HEK293 (cell line): ENCODE results near the gene ADCK2.
A peak's percentile ranks its signal among the peaks of the same experiment; 100 is the strongest.

Experiments
- FEZF1 ChIP-seq: fragments of 450-650 bp; formaldehyde crosslinking; IDR thresholded peaks from 2 replicates; pipeline ENCODE4 v1.5.1; 2016; ENCODE audit warnings: missing biosample characterization, missing genetic modification characterization
- GLIS2 ChIP-seq: fragments of 450-650 bp; formaldehyde crosslinking; IDR thresholded peaks from 2 replicates; pipeline ENCODE4 v1.5.1; 2016; ENCODE audit warnings: missing biosample characterization, missing genetic modification characterization
- MZF1 ChIP-seq: fragments of 450-650 bp; formaldehyde crosslinking; IDR thresholded peaks from 2 replicates; pipeline ENCODE4 v1.5.1; 2017; ENCODE audit warnings: missing biosample characterization, missing genetic modification characterization, borderline replicate concordance
- OSR2 ChIP-seq: fragments of 450-650 bp; formaldehyde crosslinking; IDR thresholded peaks from 2 replicates; pipeline ENCODE4 v1.5.1; 2016; ENCODE audit warnings: missing biosample characterization, missing genetic modification characterization
- OVOL3 ChIP-seq: fragments of 450-650 bp; formaldehyde crosslinking; IDR thresholded peaks from 2 replicates; pipeline ENCODE4 v1.5.1; 2016; ENCODE audit warnings: missing biosample characterization, missing genetic modification characterization
- PRDM1 ChIP-seq: fragments of 450-650 bp; formaldehyde crosslinking; IDR thresholded peaks from 2 replicates; pipeline ENCODE4; 2016; ENCODE audit warnings: missing biosample characterization, missing genetic modification characterization
- SP3 ChIP-seq: fragments of 450-650 bp; formaldehyde crosslinking; IDR thresholded peaks from 2 replicates; pipeline ENCODE4 v1.5.1; 2016; ENCODE audit warnings: missing biosample characterization, missing genetic modification characterization
- TCF7L2 ChIP-seq: IDR thresholded peaks from 2 replicates; pipeline ENCODE4 v1.6.1; 2011; ENCODE audit warnings: low read depth, mild to moderate bottlenecking, inconsistent platforms, low read length, moderate library complexity, borderline replicate concordance
- ZBTB21 ChIP-seq: fragments of 450-650 bp; formaldehyde crosslinking; IDR thresholded peaks from 2 replicates; pipeline ENCODE4 v1.5.1; 2017; ENCODE audit warnings: missing biosample characterization, missing genetic modification characterization
- ZBTB48 ChIP-seq: fragments of 450-650 bp; formaldehyde crosslinking; IDR thresholded peaks from 2 replicates; pipeline ENCODE4 v1.5.1; 2016; ENCODE audit warnings: missing biosample characterization, missing genetic modification characterization
- ZBTB7A ChIP-seq: fragments of 450-650 bp; formaldehyde crosslinking; IDR thresholded peaks from 2 replicates; pipeline ENCODE4 v1.5.1; 2016; ENCODE audit warnings: low read depth, missing biosample characterization, missing genetic modification characterization
- ZNF121 ChIP-seq: fragments of 450-650 bp; formaldehyde crosslinking; IDR thresholded peaks from 2 replicates; pipeline ENCODE4 v1.5.1; 2016; ENCODE audit warnings: missing biosample characterization, missing genetic modification characterization
- ZNF132 ChIP-seq: fragments of 450-650 bp; formaldehyde crosslinking; IDR thresholded peaks from 2 replicates; pipeline ENCODE4 v1.5.1; 2017; ENCODE audit warnings: missing biosample characterization, missing genetic modification characterization, borderline replicate concordance
- ZNF2 ChIP-seq: fragments of 450-650 bp; formaldehyde crosslinking; IDR thresholded peaks from 2 replicates; pipeline ENCODE4 v1.5.1; 2016; ENCODE audit warnings: missing biosample characterization, missing genetic modification characterization
- ZNF214 ChIP-seq: fragments of 450-650 bp; formaldehyde crosslinking; IDR thresholded peaks from 2 replicates; pipeline ENCODE4 v1.5.1; 2017; ENCODE audit warnings: missing biosample characterization, mild to moderate bottlenecking, missing genetic modification characterization, borderline replicate concordance
- ZNF266 ChIP-seq: fragments of 450-650 bp; formaldehyde crosslinking; IDR thresholded peaks from 2 replicates; pipeline ENCODE4 v1.5.1; 2016; ENCODE audit warnings: missing biosample characterization, missing genetic modification characterization, low read depth
- ZNF274 ChIP-seq, 2 experiments: fragments of 200-500 bp in 1 of 2; fragments of 450-650 bp in 1 of 2; sonication (Bioruptor generic) in 1 of 2; formaldehyde crosslinking in 1 of 2; IDR thresholded peaks; 2 replicates each; pipeline versions ENCODE4 v1.5.1 to v1.6.1; 2014 to 2016; ENCODE audit warnings: borderline replicate concordance in 1 of 2, inconsistent platforms in 1 of 2, low read length in 1 of 2, missing biosample characterization in 1 of 2, missing genetic modification characterization in 1 of 2
- ZNF391 ChIP-seq: fragments of 450-650 bp; formaldehyde crosslinking; IDR thresholded peaks from 2 replicates; pipeline ENCODE4 v1.5.1; 2016; ENCODE audit warnings: low read depth, missing biosample characterization, missing genetic modification characterization, borderline replicate concordance
- ZNF423 ChIP-seq: fragments of 450-650 bp; formaldehyde crosslinking; IDR thresholded peaks from 2 replicates; pipeline ENCODE4 v1.5.1; 2016; ENCODE audit warnings: missing biosample characterization, missing genetic modification characterization
- ZNF530 ChIP-seq: fragments of 450-650 bp; formaldehyde crosslinking; IDR thresholded peaks from 2 replicates; pipeline ENCODE4 v1.5.1; 2016; ENCODE audit warnings: low read depth, missing biosample characterization, missing genetic modification characterization
- ZNF544 ChIP-seq: fragments of 450-650 bp; formaldehyde crosslinking; IDR thresholded peaks from 2 replicates; pipeline ENCODE4 v1.5.0; 2017; ENCODE audit warnings: missing biosample characterization, missing genetic modification characterization
- ZNF558 ChIP-seq: fragments of 450-650 bp; formaldehyde crosslinking; IDR thresholded peaks from 2 replicates; pipeline ENCODE4 v1.5.1; 2016; ENCODE audit warnings: missing biosample characterization, missing genetic modification characterization
- ZNF658 ChIP-seq: fragments of 450-650 bp; formaldehyde crosslinking; IDR thresholded peaks from 2 replicates; pipeline ENCODE4; 2016; ENCODE audit warnings: missing biosample characterization, missing genetic modification characterization
- ZNF777 ChIP-seq: fragments of 450-650 bp; formaldehyde crosslinking; IDR thresholded peaks from 2 replicates; pipeline ENCODE4 v1.5.1; 2017; ENCODE audit warnings: missing biosample characterization, missing genetic modification characterization, borderline replicate concordance
- ZNF791 ChIP-seq: fragments of 450-650 bp; formaldehyde crosslinking; IDR thresholded peaks from 2 replicates; pipeline ENCODE4 v1.5.1; 2016; ENCODE audit warnings: missing biosample characterization, missing genetic modification characterization
- ZNF843 ChIP-seq: fragments of 450-650 bp; formaldehyde crosslinking; IDR thresholded peaks from 2 replicates; pipeline ENCODE4 v1.5.1; 2016; ENCODE audit warnings: missing biosample characterization, missing genetic modification characterization
- TF ChIP-seq, protein P1 (sequence below): fragments of 450-650 bp; formaldehyde crosslinking; IDR thresholded peaks from 2 replicates; pipeline ENCODE4 v1.5.1; 2016; ENCODE audit warnings: missing biosample characterization, missing genetic modification characterization
- TF ChIP-seq, protein P2 (sequence below): fragments of 450-650 bp; formaldehyde crosslinking; IDR thresholded peaks from 2 replicates; pipeline ENCODE4 v1.5.1; 2016; ENCODE audit warnings: missing biosample characterization, missing genetic modification characterization
- TF ChIP-seq, protein P3 (sequence below): fragments of 450-650 bp; formaldehyde crosslinking; IDR thresholded peaks from 2 replicates; pipeline ENCODE4 v1.5.1; 2016; ENCODE audit warnings: missing biosample characterization, missing genetic modification characterization
- TF ChIP-seq, protein P4 (sequence below): fragments of 450-650 bp; formaldehyde crosslinking; IDR thresholded peaks from 2 replicates; pipeline ENCODE4 v1.5.1; 2016; ENCODE audit warnings: missing biosample characterization, missing genetic modification characterization

The ADCK2 gene

DNA sequence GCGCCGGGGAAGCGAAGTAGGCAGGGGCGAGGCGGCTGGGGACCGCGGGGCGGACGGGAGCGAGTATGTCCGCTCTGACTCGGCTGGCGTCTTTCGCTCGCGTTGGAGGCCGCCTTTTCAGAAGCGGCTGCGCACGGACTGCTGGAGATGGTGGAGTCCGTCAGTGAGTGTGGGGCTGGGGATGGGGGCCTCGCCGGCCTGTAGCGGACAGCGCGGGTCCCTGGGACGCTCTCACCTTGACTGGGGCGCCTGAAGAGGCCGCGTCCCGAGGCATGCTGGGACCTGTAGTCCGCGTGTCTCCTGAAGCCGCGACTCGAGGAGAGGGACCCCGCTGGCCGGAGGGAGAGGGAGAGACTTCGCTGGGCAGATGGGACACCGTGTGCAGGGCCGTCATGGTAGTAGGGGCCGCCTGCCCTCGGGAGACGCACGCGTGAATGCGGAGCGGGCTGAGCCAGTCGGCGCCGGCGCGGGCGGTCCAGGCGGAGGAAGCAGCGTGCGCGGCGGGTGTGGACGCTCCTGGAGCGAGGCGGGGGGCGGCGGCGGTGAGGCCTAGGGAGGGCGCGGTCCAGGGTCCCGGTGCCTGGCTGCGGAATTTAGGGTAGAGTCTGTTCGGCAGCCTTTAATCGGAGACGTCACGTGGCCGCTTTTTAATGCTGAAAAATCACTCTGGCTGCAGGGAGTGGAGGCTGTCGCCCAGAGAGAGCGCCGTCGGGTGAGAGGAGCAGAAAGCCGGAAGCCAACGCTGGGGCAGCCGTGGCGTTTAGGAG lies 24.1 kb downstream of the ADCK2 start, which contains the start of gene NDUFB2 (continued):
- TF ChIP-seq, protein P1, sequence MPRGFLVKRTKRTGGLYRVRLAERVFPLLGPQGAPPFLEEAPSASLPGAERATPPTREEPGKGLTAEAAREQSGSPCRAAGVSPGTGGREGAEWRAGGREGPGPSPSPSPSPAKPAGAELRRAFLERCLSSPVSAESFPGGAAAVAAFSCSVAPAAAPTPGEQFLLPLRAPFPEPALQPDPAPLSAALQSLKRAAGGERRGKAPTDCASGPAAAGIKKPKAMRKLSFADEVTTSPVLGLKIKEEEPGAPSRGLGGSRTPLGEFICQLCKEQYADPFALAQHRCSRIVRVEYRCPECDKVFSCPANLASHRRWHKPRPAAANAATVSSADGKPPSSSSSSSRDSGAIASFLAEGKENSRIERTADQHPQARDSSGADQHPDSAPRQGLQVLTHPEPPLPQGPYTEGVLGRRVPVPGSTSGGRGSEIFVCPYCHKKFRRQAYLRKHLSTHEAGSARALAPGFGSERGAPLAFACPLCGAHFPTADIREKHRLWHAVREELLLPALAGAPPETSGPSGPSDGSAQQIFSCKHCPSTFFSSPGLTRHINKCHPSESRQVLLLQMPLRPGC (tag by site-specific recombination) = peak; percentile 64; the same call in 1 of the 2 replicates
- TF ChIP-seq ZNF391 (peak; percentile 72), ZBTB21 (tag by site-specific recombination) (peak; percentile 86; the same call in 1 of the 2 replicates), ZNF558 (tag by site-specific recombination) (no peak), ZNF214 (tag by site-specific recombination) (no peak), ZNF132 (tag by site-specific recombination) (no peak), ZNF121 (tag by site-specific recombination) (peak; percentile 63), ZBTB7A (tag by site-specific recombination) (peak; percentile 90), ZNF791 (no peak), ZBTB48 (tag by site-specific recombination) (peak; percentile 98), TCF7L2 (peak; percentile 19; the same call in 1 of the 2 replicates), ZNF777 (tag by site-specific recombination) (peak; percentile 85; the same call in 1 of the 2 replicates), ZNF544 (tag by site-specific recombination) (no peak), PRDM1 (tag by site-specific recombination) (no peak), FEZF1 (tag by site-specific recombination) (peak; percentile 7; the same call in 1 of the 2 replicates), ZNF658 (tag by site-specific recombination) (no peak), ZNF530 (tag by site-specific recombination) (no peak), ZNF266 (tag by site-specific recombination) (no peak), MZF1 (tag by site-specific recombination) (peak; percentile 52; the same call in 1 of the 2 replicates), ZNF423 (tag by site-specific recombination) (peak; percentile 34), ZNF2 (tag by site-specific recombination) (peak; percentile 87), OVOL3 (tag by site-specific recombination) (0 out of 2 replicates have a peak, but pooled peaks have one; percentile 76), ZNF843 (tag by site-specific recombination) (peak; percentile 69), GLIS2 (tag by site-specific recombination) (peak; percentile 96), OSR2 (tag by site-specific recombination) (0 out of 2 replicates have a peak, but pooled peaks have one; percentile 15), SP3 (peak; percentile 85), ZNF274 (IDR thresholded peaks at IDR 0.05; ENCODE audit: low read length) (no peak), ZNF274 (tag by site-specific recombination; IDR thresholded peaks at IDR 0.05; ENCODE audit: borderline replicate concordance) (no peak)
- TF ChIP-seq, protein P2, sequence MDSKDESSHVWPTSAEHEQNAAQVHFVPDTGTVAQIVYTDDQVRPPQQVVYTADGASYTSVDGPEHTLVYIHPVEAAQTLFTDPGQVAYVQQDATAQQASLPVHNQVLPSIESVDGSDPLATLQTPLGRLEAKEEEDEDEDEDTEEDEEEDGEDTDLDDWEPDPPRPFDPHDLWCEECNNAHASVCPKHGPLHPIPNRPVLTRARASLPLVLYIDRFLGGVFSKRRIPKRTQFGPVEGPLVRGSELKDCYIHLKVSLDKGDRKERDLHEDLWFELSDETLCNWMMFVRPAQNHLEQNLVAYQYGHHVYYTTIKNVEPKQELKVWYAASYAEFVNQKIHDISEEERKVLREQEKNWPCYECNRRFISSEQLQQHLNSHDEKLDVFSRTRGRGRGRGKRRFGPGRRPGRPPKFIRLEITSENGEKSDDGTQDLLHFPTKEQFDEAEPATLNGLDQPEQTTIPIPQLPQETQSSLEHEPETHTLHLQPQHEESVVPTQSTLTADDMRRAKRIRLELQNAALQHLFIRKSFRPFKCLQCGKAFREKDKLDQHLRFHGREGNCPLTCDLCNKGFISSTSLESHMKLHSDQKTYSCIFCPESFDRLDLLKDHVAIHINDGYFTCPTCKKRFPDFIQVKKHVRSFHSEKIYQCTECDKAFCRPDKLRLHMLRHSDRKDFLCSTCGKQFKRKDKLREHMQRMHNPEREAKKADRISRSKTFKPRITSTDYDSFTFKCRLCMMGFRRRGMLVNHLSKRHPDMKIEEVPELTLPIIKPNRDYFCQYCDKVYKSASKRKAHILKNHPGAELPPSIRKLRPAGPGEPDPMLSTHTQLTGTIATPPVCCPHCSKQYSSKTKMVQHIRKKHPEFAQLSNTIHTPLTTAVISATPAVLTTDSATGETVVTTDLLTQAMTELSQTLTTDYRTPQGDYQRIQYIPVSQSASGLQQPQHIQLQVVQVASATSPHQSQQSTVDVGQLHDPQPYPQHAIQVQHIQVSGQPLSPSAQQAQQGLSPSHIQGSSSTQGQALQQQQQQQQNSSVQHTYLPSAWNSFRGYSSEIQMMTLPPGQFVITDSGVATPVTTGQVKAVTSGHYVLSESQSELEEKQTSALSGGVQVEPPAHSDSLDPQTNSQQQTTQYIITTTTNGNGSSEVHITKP (tag by site-specific recombination) = peak; percentile 97
- TF ChIP-seq, protein P3, sequence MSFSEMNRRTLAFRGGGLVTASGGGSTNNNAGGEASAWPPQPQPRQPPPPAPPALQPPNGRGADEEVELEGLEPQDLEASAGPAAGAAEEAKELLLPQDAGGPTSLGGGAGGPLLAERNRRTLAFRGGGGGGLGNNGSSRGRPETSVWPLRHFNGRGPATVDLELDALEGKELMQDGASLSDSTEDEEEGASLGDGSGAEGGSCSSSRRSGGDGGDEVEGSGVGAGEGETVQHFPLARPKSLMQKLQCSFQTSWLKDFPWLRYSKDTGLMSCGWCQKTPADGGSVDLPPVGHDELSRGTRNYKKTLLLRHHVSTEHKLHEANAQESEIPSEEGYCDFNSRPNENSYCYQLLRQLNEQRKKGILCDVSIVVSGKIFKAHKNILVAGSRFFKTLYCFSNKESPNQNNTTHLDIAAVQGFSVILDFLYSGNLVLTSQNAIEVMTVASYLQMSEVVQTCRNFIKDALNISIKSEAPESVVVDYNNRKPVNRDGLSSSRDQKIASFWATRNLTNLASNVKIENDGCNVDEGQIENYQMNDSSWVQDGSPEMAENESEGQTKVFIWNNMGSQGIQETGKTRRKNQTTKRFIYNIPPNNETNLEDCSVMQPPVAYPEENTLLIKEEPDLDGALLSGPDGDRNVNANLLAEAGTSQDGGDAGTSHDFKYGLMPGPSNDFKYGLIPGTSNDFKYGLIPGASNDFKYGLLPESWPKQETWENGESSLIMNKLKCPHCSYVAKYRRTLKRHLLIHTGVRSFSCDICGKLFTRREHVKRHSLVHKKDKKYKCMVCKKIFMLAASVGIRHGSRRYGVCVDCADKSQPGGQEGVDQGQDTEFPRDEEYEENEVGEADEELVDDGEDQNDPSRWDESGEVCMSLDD (tag by site-specific recombination) = peak; percentile 92
- TF ChIP-seq, protein P4, sequence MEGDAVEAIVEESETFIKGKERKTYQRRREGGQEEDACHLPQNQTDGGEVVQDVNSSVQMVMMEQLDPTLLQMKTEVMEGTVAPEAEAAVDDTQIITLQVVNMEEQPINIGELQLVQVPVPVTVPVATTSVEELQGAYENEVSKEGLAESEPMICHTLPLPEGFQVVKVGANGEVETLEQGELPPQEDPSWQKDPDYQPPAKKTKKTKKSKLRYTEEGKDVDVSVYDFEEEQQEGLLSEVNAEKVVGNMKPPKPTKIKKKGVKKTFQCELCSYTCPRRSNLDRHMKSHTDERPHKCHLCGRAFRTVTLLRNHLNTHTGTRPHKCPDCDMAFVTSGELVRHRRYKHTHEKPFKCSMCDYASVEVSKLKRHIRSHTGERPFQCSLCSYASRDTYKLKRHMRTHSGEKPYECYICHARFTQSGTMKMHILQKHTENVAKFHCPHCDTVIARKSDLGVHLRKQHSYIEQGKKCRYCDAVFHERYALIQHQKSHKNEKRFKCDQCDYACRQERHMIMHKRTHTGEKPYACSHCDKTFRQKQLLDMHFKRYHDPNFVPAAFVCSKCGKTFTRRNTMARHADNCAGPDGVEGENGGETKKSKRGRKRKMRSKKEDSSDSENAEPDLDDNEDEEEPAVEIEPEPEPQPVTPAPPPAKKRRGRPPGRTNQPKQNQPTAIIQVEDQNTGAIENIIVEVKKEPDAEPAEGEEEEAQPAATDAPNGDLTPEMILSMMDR (tag by site-specific recombination) = peak; percentile 79
